ENCODE results near the gene PCCA.
"Not testable (repeated sequence)": the region's sequence is repeated elsewhere in the genome, so short reads cannot be mapped to it uniquely, and the experiment has no call there.

The PCCA gene

GRCh38 chr13:100088644-100089464 lies at the start of gene PCCA:
Gene PCCA (plus strand): TSS chr13:100089093. CDS start chr13:100089121, 28 bp downstream.
- DNase-seq = peak; percentile 90

- no peak for DNase-seq
These were observed 49.2 kb upstream of the PCCA start for GRCh38 chr13:100039740-100040139.

- DNase-seq = no peak
These were observed 48.7 kb upstream of the PCCA start for GRCh38 chr13:100040196-100040595.

GRCh38 chr13:100044936-100045335 lies 44.0 kb upstream of the PCCA start:
- DNase-seq = no peak

- no peak for DNase-seq
These were observed 43.5 kb upstream of the PCCA start for GRCh38 chr13:100045355-100045754.

- no peak for DNase-seq
These were observed 37.8 kb upstream of the PCCA start for GRCh38 chr13:100051070-100051469.

- DNase-seq = no peak
These were observed 29.1 kb upstream of the PCCA start for GRCh38 chr13:100059827-100060226.

- DNase-seq = no peak
These were observed 25.6 kb upstream of the PCCA start for GRCh38 chr13:100063333-100063732.

- DNase-seq = no peak
These were observed 25.0 kb upstream of the PCCA start for GRCh38 chr13:100063906-100064305.

- no peak for DNase-seq
These were observed 20.6 kb upstream of the PCCA start for GRCh38 chr13:100068133-100068931.

GRCh38 chr13:100069278-100069677 lies 19.6 kb upstream of the PCCA start:
- DNase-seq = no peak

- no peak for DNase-seq
These were observed 12.9 kb upstream of the PCCA start for GRCh38 chr13:100075700-100076587.

GRCh38 chr13:100079003-100079402 lies 9.9 kb upstream of the PCCA start:
- DNase-seq = not testable (repeated sequence)

GRCh38 chr13:100083401-100083800 lies 5.5 kb upstream of the PCCA start:
- peak; percentile 50 for DNase-seq

GRCh38 chr13:100088273-100088643 lies 635 bp upstream of the PCCA start:
- DNase-seq = no peak

GRCh38 chr13:100089465-100090032 lies 656 bp downstream of the PCCA start:
- peak; percentile 36 for DNase-seq

GRCh38 chr13:100090861-100091260 lies 2.0 kb downstream of the PCCA start:
- DNase-seq = no peak

- no peak for DNase-seq
These were observed 2.5 kb downstream of the PCCA start for GRCh38 chr13:100091391-100091790.

- not testable (repeated sequence) for DNase-seq
These were observed 3.4 kb downstream of the PCCA start for GRCh38 chr13:100092273-100092672.

- no peak for DNase-seq
These were observed 6.6 kb downstream of the PCCA start for GRCh38 chr13:100095498-100095897.

- DNase-seq = no peak
These were observed 7.6 kb downstream of the PCCA start for GRCh38 chr13:100096526-100096925.

GRCh38 chr13:100097821-100098220 lies 8.9 kb downstream of the PCCA start:
- DNase-seq = no peak

All from suppressor macrophage treated with lipopolysaccharide for 4 hours (primary cell).